PFSK-1 (cell line): ENCODE results near the gene SLC9A4.

Experiments used
- FOXP2 ChIP-seq: optimal IDR thresholded peaks from 2 replicates; pipeline ENCODE3; 2011; ENCODE audit warnings: borderline replicate concordance, control low read depth, inconsistent platforms; ENCODE audit not compliant: insufficient read depth; ENCODE audit errors: extremely low read length, extremely low read depth
- POLR2AphosphoS5 ChIP-seq: IDR thresholded peaks from 2 replicates; pipeline ENCODE4 v1.6.1; 2012; ENCODE audit warnings: low read depth, mild to moderate bottlenecking, control low read depth, low read length, moderate library complexity
- REST ChIP-seq, 2 experiments: IDR thresholded peaks; 2 replicates each; pipeline versions ENCODE4 v1.6.1 to v1.8.0; 2011 to 2012; ENCODE audit warnings: low read depth in 2 of 2, low read length in 2 of 2, control low read depth in 1 of 2, inconsistent platforms in 1 of 2, mild to moderate bottlenecking in 1 of 2, moderate library complexity in 1 of 2; ENCODE audit not compliant: insufficient read depth in 1 of 2
- SIN3A ChIP-seq: IDR thresholded peaks from 2 replicates; pipeline ENCODE4 v1.6.1; 2012; ENCODE audit warnings: mild to moderate bottlenecking, low read length, moderate library complexity, borderline replicate concordance; ENCODE audit not compliant: insufficient read depth
- TAF1 ChIP-seq: IDR thresholded peaks from 2 replicates; pipeline ENCODE4 v1.6.1; 2012; ENCODE audit warnings: low read length, control low read depth, borderline replicate concordance; ENCODE audit not compliant: insufficient read depth

GRCh38 chr2:102504833-102505232 is 31.8 kb downstream of the SLC9A4 start:
- TF ChIP-seq TAF1 (no peak), FOXP2 (no peak), REST (IDR thresholded peaks at IDR 0.05; ENCODE audit: insufficient read depth in 1 of 2, low read depth in 2 of 2, low read length in 2 of 2) (no peak), POLR2AphosphoS5 (no peak), SIN3A (no peak)
